ENCODE measurements around the gene URB1.
A peak's percentile ranks its signal among the peaks of the same experiment; 100 is the strongest.
"Not testable (repeated sequence)": the region's sequence is repeated elsewhere in the genome, so short reads cannot be mapped to it uniquely, and the experiment has no call there.

Gene URB1

GRCh38 chr21:32411350-32412161 is 18.7 kb upstream of the URB1 start:
- peak; percentile 46 for DNase-seq

- no peak for DNase-seq
Observed at GRCh38 chr21:32410916-32411315, 18.1 kb upstream of the URB1 start.

GRCh38 chr21:32410291-32410690 is 17.5 kb upstream of the URB1 start:
- DNase-seq, result no peak

GRCh38 chr21:32406405-32406804 is 13.6 kb upstream of the URB1 start:
- no peak for DNase-seq

- DNase-seq, result peak; percentile 55
Observed at GRCh38 chr21:32403201-32403777, 10.5 kb upstream of the URB1 start.

GRCh38 chr21:32393677-32394001 is 827 bp upstream of the URB1 start:
- no peak for DNase-seq

GRCh38 chr21:32392299-32392879 is 423 bp downstream of the URB1 start:
- DNase-seq, result no peak

GRCh38 chr21:32391755-32392154 is 1.1 kb downstream of the URB1 start:
- DNase-seq, result no peak

GRCh38 chr21:32390537-32391224 is 2.1 kb downstream of the URB1 start:
- not testable (repeated sequence) for DNase-seq

- no peak for DNase-seq
Observed at GRCh38 chr21:32389337-32390015, 3.3 kb downstream of the URB1 start.

- no peak for DNase-seq
Observed at GRCh38 chr21:32388306-32388705, 4.5 kb downstream of the URB1 start.

- no peak for DNase-seq
Observed at GRCh38 chr21:32387151-32387550, 5.7 kb downstream of the URB1 start.

- no peak for DNase-seq
Observed at GRCh38 chr21:32386195-32386870, 6.5 kb downstream of the URB1 start.

GRCh38 chr21:32383812-32384211 is 9.0 kb downstream of the URB1 start:
- no peak for DNase-seq

GRCh38 chr21:32382108-32382644 is 10.6 kb downstream of the URB1 start:
- no peak for DNase-seq

- DNase-seq, result no peak
Observed at GRCh38 chr21:32381571-32381970, 11.2 kb downstream of the URB1 start.

GRCh38 chr21:32380940-32381339 is 11.9 kb downstream of the URB1 start:
- no peak for DNase-seq

- DNase-seq, result no peak
Observed at GRCh38 chr21:32378956-32379355, 13.9 kb downstream of the URB1 start.

GRCh38 chr21:32377991-32378390 is 14.8 kb downstream of the URB1 start:
- no peak for DNase-seq

GRCh38 chr21:32377506-32377905 is 15.3 kb downstream of the URB1 start:
- no peak for DNase-seq

GRCh38 chr21:32372755-32373154 is 20.1 kb downstream of the URB1 start:
- no peak for DNase-seq

- DNase-seq, result no peak
Observed at GRCh38 chr21:32371913-32372314, 20.9 kb downstream of the URB1 start.
